Measurements from ENCODE around the gene ROBO1. TPM values are rescaled to one million over a fixed set of nuclear protein-coding genes. Genes with fewer than 3 reads are reported as not detected.

Gene ROBO1
- total and polyA plus RNA-seq, 2 donors (not counting 3 experiments of a cell fraction or from before 2014, with no cell fraction given), result 5.9 to 14.2 TPM

DNA sequence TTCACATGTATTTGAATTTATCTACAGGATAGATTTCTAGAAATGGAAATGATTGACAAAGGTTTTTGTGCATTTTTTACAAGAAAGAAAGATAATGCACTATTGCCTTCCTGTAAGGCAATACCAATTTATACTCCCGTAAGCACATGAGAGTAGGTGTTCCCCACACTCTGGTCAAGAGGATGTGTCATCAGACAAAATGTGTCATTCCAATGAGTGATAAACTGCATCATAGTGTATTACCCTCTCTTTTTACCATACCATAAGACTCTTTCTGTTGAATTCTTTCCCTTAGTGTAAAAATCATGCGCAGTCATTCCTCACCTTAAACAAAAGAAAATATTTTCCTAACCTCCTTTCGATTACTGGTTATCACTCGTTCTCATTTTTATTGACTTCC lies 251.0 kb downstream of the ROBO1 start:
- Histone ChIP-seq H3K9me3 (replicated peaks; ENCODE audit: control insufficient read depth, insufficient read depth, low read length) (no peaks in the 10 kb centered on the region), H4K20me1 (replicated peaks; ENCODE audit: control insufficient read depth, extremely low read depth, insufficient read depth, low read length) (no peaks in the 10 kb centered on the region), H3K79me2 (ENCODE audit: control insufficient read depth, insufficient read depth, low read length) (no peaks in the 10 kb centered on the region), H3K4me2 (ENCODE audit: insufficient read depth, low read length) (peak overlapping the region; percentile 47), H3K4me3 (replicated peaks in 1 of 3; ENCODE audit: insufficient read depth in 1 of 3, low read depth in 1 of 3, low read length in 3 of 3) (no peak overlapping the region), H3K9ac (replicated peaks; ENCODE audit: extremely low read depth, insufficient read depth, low read length) (no peak overlapping the region), H3K4me1 (ENCODE audit: control insufficient read depth, extremely low read depth, insufficient read depth, low read length) (peaks cover 6% of the 10 kb centered on the region), H3K27me3 (ENCODE audit: control insufficient read depth in 2 of 2, insufficient read depth in 2 of 2, low read length in 2 of 2) (no peaks in the 10 kb centered on the region), H3K9me1 (replicated peaks; ENCODE audit: control insufficient read depth, extremely low read depth, insufficient read depth, low read length) (no peaks in the 10 kb centered on the region), H3K27ac (ENCODE audit: insufficient read depth, low read depth, low read length) (no peak overlapping the region), H3K36me3 (ENCODE audit: control insufficient read depth in 2 of 2, extremely low read depth in 1 of 2, insufficient read depth in 2 of 2, low read length in 2 of 2) (no peaks in the 10 kb centered on the region), H2AFZ (ENCODE audit: low read depth, low read length) (peak overlapping the region; percentile 75)
- DNase-seq (ENCODE audit: low read depth, low spot score) (peak; percentile 24), FAIRE-seq (no peak)
- intact Hi-C loops (cut with micrococcal nuclease) (loop anchor here (1.0 kb wide), 1 partner anchor 430 kb away; no protein-coding TSS in a partner anchor), dilution Hi-C loops (cut with MboI; ENCODE audit: extremely low pct_ligation_motif_present, low sequenced_read_pairs) (loop anchor here (25.0 kb wide), 1 partner anchor 1196 kb away; no protein-coding TSS in a partner anchor)
- ChIA-PET POLR2A (no interaction called here), CTCF (interaction anchor here (2.1 kb wide), 1 partner anchor 431 kb away, joined by 17 read pairs; no protein-coding TSS in a partner anchor)
- BruUV-seq (replicated peaks), result no TSS peak
- peak; percentile 7 for TF ChIP-seq JUN (IDR thresholded peaks at IDR 0.05; ENCODE audit: borderline replicate concordance, insufficient read depth, insufficient read length, low read depth)
- TF ChIP-seq EZH2 (IDR thresholded peaks at IDR 0.05; ENCODE audit: borderline replicate concordance, low read depth, low read length, severe bottlenecking), result no peak

DNA sequence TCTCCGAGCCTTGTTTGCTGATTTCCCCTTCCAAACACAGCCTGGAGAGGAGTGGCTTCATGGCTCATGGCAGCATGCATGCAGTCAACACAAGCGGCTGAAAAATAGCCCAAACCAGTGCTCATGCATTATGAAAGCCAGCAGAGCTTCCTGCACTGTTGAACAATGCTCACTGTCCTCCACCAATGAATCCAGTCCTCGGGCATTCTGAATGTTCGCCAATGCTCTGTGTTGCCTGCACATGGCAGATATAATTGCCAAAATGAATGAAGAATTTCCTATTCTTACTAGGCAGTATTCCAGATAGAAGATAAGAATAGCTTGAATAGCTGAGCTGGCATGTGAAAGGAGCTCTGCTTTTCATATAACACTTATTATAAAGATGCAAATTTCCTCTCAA lies 252.7 kb downstream of the ROBO1 start:
- Histone ChIP-seq H3K4me1 (ENCODE audit: control insufficient read depth, extremely low read depth, insufficient read depth, low read length) (peaks cover 3% of the 10 kb centered on the region), H3K9ac (replicated peaks; ENCODE audit: extremely low read depth, insufficient read depth, low read length) (no peak overlapping the region), H3K27ac (ENCODE audit: insufficient read depth, low read depth, low read length) (no peak overlapping the region), H3K9me1 (replicated peaks; ENCODE audit: control insufficient read depth, extremely low read depth, insufficient read depth, low read length) (no peaks in the 10 kb centered on the region), H3K27me3 (ENCODE audit: control insufficient read depth in 2 of 2, insufficient read depth in 2 of 2, low read length in 2 of 2) (no peaks in the 10 kb centered on the region), H2AFZ (ENCODE audit: low read depth, low read length) (peak overlapping the region; percentile 64), H4K20me1 (replicated peaks; ENCODE audit: control insufficient read depth, extremely low read depth, insufficient read depth, low read length) (no peaks in the 10 kb centered on the region), H3K4me2 (ENCODE audit: insufficient read depth, low read length) (no peak overlapping the region), H3K9me3 (replicated peaks; ENCODE audit: control insufficient read depth, insufficient read depth, low read length) (no peaks in the 10 kb centered on the region), H3K79me2 (ENCODE audit: control insufficient read depth, insufficient read depth, low read length) (no peaks in the 10 kb centered on the region), H3K4me3 (replicated peaks in 1 of 3; ENCODE audit: insufficient read depth in 1 of 3, low read depth in 1 of 3, low read length in 3 of 3) (no peak overlapping the region), H3K36me3 (ENCODE audit: control insufficient read depth in 2 of 2, extremely low read depth in 1 of 2, insufficient read depth in 2 of 2, low read length in 2 of 2) (no peaks in the 10 kb centered on the region)
- intact Hi-C loops (cut with micrococcal nuclease), result no loop called here
- DNase-seq (ENCODE audit: low read depth, low spot score), result peak; percentile 88
- FAIRE-seq, result no peak
- TF ChIP-seq, protein P1, sequence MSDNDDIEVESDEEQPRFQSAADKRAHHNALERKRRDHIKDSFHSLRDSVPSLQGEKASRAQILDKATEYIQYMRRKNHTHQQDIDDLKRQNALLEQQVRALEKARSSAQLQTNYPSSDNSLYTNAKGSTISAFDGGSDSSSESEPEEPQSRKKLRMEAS (IDR thresholded peaks at IDR 0.05; ENCODE audit: insufficient read depth, insufficient read length), result no peak
- TF ChIP-seq EZH2 (IDR thresholded peaks at IDR 0.05; ENCODE audit: borderline replicate concordance, low read depth, low read length, severe bottlenecking), result no peak
- TF ChIP-seq GATA2 (IDR thresholded peaks at IDR 0.05; ENCODE audit: insufficient read depth, insufficient read length, low read depth, low read length), result no peak
- TF ChIP-seq MYC (IDR thresholded peaks at IDR 0.05; ENCODE audit: low read depth, low read length), result no peak
- ChIA-PET POLR2A (no interaction called here), CTCF (interaction anchor here (0.6 to 2.3 kb wide), 8 partner anchors 12 to 1728 kb away, joined by 3 to 17 read pairs (median 4); no protein-coding TSS in a partner anchor)
- BruUV-seq (replicated peaks), result no TSS peak
- dilution Hi-C loops (cut with MboI; ENCODE audit: extremely low pct_ligation_motif_present, low sequenced_read_pairs), result loop anchor here (25.0 kb wide), 1 partner anchor 1197 kb away; no protein-coding TSS in a partner anchor

All from endothelial cell of umbilical vein (primary cell).